Measurements from ENCODE around the gene UBE2Z. TPM values are rescaled to one million over a fixed set of nuclear protein-coding genes. Genes with fewer than 3 reads are reported as not detected.

UBE2Z gene
- total RNA-seq, 2 donors from 2014 or later, result 90.2 to 99.0 TPM

- H3K4me1 ChIP-seq (ENCODE audit: control insufficient read depth, insufficient read depth, low read length), result no peaks in the 10 kb centered on the region
- peak overlapping the region; percentile 11 for H3K9ac ChIP-seq (ENCODE audit: extremely low read depth, low read length, poor library complexity, severe bottlenecking)
- Mint-ChIP-seq H3K27me3 (ENCODE audit: insufficient read depth) (no peaks in the 10 kb centered on the region), H3K4me3 (no peak overlapping the region), H3K27ac (no peak overlapping the region), H3K9me3 (no peaks in the 10 kb centered on the region), H3K36me3 (ENCODE audit: low read depth) (peaks cover 72% of the 10 kb centered on the region), H3K4me1 (no peaks in the 10 kb centered on the region)
- TF ChIP-seq CTCF (conservative IDR thresholded peaks at IDR 0.05), result no peak
- H3K9me3 ChIP-seq (ENCODE audit: control insufficient read depth, low read length), result no peaks in the 10 kb centered on the region
- WGBS, 2 experiments (ENCODE audit: insufficient coverage in 1 of 2, insufficient read length in 1 of 2), result 72 to 80% methylated on average over 2 to 4 of the region's 4 CpGs
- no peaks in the 10 kb centered on the region for H3K27me3 ChIP-seq (ENCODE audit: control insufficient read depth, insufficient read depth, low read length, poor library complexity, severe bottlenecking)
- no peak overlapping the region for H3K27ac ChIP-seq (ENCODE audit: low read depth, low read length)
- H3K36me3 ChIP-seq (ENCODE audit: control insufficient read depth, insufficient read depth, low read length), result peaks cover 93% of the 10 kb centered on the region
- DNase-seq, result no peak
- no peak overlapping the region for H3K4me3 ChIP-seq (ENCODE audit: low read length)
Observed at GRCh38 chr17:48925251-48925990, 17.2 kb downstream of the UBE2Z start.

- no peak for TF ChIP-seq CTCF (conservative IDR thresholded peaks at IDR 0.05)
- no peak overlapping the region for H3K27ac Mint-ChIP-seq
- no peaks in the 10 kb centered on the region for H3K9me3 Mint-ChIP-seq
- Histone ChIP-seq H3K27me3 (ENCODE audit: control insufficient read depth, insufficient read depth, low read length, poor library complexity, severe bottlenecking) (no peaks in the 10 kb centered on the region), H3K27ac (ENCODE audit: low read depth, low read length) (no peak overlapping the region), H3K9me3 (ENCODE audit: control insufficient read depth, low read length) (no peaks in the 10 kb centered on the region), H3K9ac (ENCODE audit: extremely low read depth, low read length, poor library complexity, severe bottlenecking) (peak overlapping the region; percentile 11), H3K4me3 (ENCODE audit: low read length) (no peak overlapping the region), H3K36me3 (ENCODE audit: control insufficient read depth, insufficient read depth, low read length) (peaks cover 93% of the 10 kb centered on the region), H3K4me1 (ENCODE audit: control insufficient read depth, insufficient read depth, low read length) (no peaks in the 10 kb centered on the region)
- H3K27me3 Mint-ChIP-seq (ENCODE audit: insufficient read depth), result no peaks in the 10 kb centered on the region
- DNase-seq, result no peak
- no peaks in the 10 kb centered on the region for H3K4me1 Mint-ChIP-seq
- no peak overlapping the region for H3K4me3 Mint-ChIP-seq
- peaks cover 73% of the 10 kb centered on the region for H3K36me3 Mint-ChIP-seq (ENCODE audit: low read depth)
- 96 to 100% methylated on average over 3 of the region's 3 CpGs for WGBS, 2 experiments (ENCODE audit: insufficient coverage in 1 of 2, insufficient read length in 1 of 2)
Observed at GRCh38 chr17:48925991-48926342, 17.8 kb downstream of the UBE2Z start.

GRCh38 chr17:48927978-48928745 is 20.0 kb downstream of the UBE2Z start:
- no peak overlapping the region for H3K27ac ChIP-seq (ENCODE audit: low read depth, low read length)
- H3K9me3 ChIP-seq (ENCODE audit: control insufficient read depth, low read length), result no peaks in the 10 kb centered on the region
- Mint-ChIP-seq H3K27me3 (ENCODE audit: insufficient read depth) (no peaks in the 10 kb centered on the region), H3K4me1 (no peaks in the 10 kb centered on the region), H3K36me3 (ENCODE audit: low read depth) (peaks cover 75% of the 10 kb centered on the region), H3K27ac (no peak overlapping the region), H3K9me3 (no peaks in the 10 kb centered on the region), H3K4me3 (no peak overlapping the region)
- H3K4me1 ChIP-seq (ENCODE audit: control insufficient read depth, insufficient read depth, low read length), result no peaks in the 10 kb centered on the region
- H3K9ac ChIP-seq (ENCODE audit: extremely low read depth, low read length, poor library complexity, severe bottlenecking), result no peak overlapping the region
- H3K36me3 ChIP-seq (ENCODE audit: control insufficient read depth, insufficient read depth, low read length), result peaks cover 96% of the 10 kb centered on the region
- no peaks in the 10 kb centered on the region for H3K27me3 ChIP-seq (ENCODE audit: control insufficient read depth, insufficient read depth, low read length, poor library complexity, severe bottlenecking)
- 85 to 100% methylated on average over 4 to 6 of the region's 6 CpGs for WGBS, 2 experiments (ENCODE audit: insufficient coverage in 1 of 2, insufficient read length in 1 of 2)
- DNase-seq, result no peak
- H3K4me3 ChIP-seq (ENCODE audit: low read length), result no peak overlapping the region
- no peak for TF ChIP-seq CTCF (conservative IDR thresholded peaks at IDR 0.05)

Measured in endodermal cell (in vitro differentiated cells).